Nucleus accumbens (tissue), 56 donors: ENCODE measurements around the gene CYYR1.

Source experiments
- DNase-seq, 56 donors: peaks; one replicate each; lab custom pipeline; 2025; lab: John Stamatoyannopoulos, UW

The CYYR1 gene

GRCh38 chr21:26572702-26573381, at the start of gene CYYR1:
Gene CYYR1 (minus strand): TSS chr21:26573286. CDS start chr21:26572940, 346 bp downstream.
- peak in 1 of 56 donors; percentile 0 for DNase-seq

GRCh38 chr21:26617176-26617575, 44.1 kb upstream of the CYYR1 start:
- no peak for DNase-seq

GRCh38 chr21:26614251-26614650, 41.2 kb upstream of the CYYR1 start:
- no peak for DNase-seq

GRCh38 chr21:26599261-26599660, 26.2 kb upstream of the CYYR1 start:
- DNase-seq: no peak

GRCh38 chr21:26597981-26598380, 24.9 kb upstream of the CYYR1 start:
- DNase-seq: no peak

GRCh38 chr21:26597031-26597430, 23.9 kb upstream of the CYYR1 start:
- no peak for DNase-seq

- DNase-seq: no peak
Observed at GRCh38 chr21:26595971-26596370, 22.9 kb upstream of the CYYR1 start.

- no peak for DNase-seq
Observed at GRCh38 chr21:26593800-26594199, 20.7 kb upstream of the CYYR1 start.

- DNase-seq: no peak
Observed at GRCh38 chr21:26591543-26591942, 18.5 kb upstream of the CYYR1 start.

- no peak for DNase-seq
Observed at GRCh38 chr21:26588446-26588845, 15.4 kb upstream of the CYYR1 start.

GRCh38 chr21:26587736-26588201, 14.7 kb upstream of the CYYR1 start:
- no peak for DNase-seq

GRCh38 chr21:26583769-26584168, 10.7 kb upstream of the CYYR1 start:
- DNase-seq: no peak

- no peak for DNase-seq
Observed at GRCh38 chr21:26581818-26582217, 8.7 kb upstream of the CYYR1 start.

- DNase-seq: no peak
Observed at GRCh38 chr21:26572076-26572701, 897 bp downstream of the CYYR1 start.

- no peak for DNase-seq
Observed at GRCh38 chr21:26570203-26570602, 2.9 kb downstream of the CYYR1 start.

GRCh38 chr21:26565546-26565945, 7.5 kb downstream of the CYYR1 start:
- DNase-seq: no peak

- no peak for DNase-seq
Observed at GRCh38 chr21:26565111-26565510, 8.0 kb downstream of the CYYR1 start.

GRCh38 chr21:26563856-26564503, 9.1 kb downstream of the CYYR1 start:
- DNase-seq: no peak

- DNase-seq: no peak
Observed at GRCh38 chr21:26560612-26561011, 12.5 kb downstream of the CYYR1 start.

- DNase-seq: no peak
Observed at GRCh38 chr21:26559099-26559498, 14.0 kb downstream of the CYYR1 start.

- DNase-seq: no peak
Observed at GRCh38 chr21:26557106-26557505, 16.0 kb downstream of the CYYR1 start.
